SJSA1 (cell line): ENCODE results near the gene RCAN2. TPM values are rescaled to one million over a fixed set of nuclear protein-coding genes. Genes with fewer than 3 reads are reported as not detected.
"Not testable (repeated sequence)": the region's sequence is repeated elsewhere in the genome, so short reads cannot be mapped to it uniquely, and the experiment has no call there.

Source experiments
- DNase-seq, 2 experiments: peaks; one replicate each; pipeline ENCODE4 v3.0.0-alpha.2; 2015 to 2020; ENCODE audit warnings: low spot score in 2 of 2, low read depth in 1 of 2
- H3K27ac ChIP-seq: fragments of 250-450 bp; sonication (Bioruptor Pico); 2 replicates; pipeline ENCODE4 v1.5.1; 2020; ENCODE audit warnings: mild to moderate bottlenecking, moderate library complexity
- H3K27me3 ChIP-seq: fragments of 250-450 bp; sonication (Bioruptor Pico); replicated peaks from 2 replicates; pipeline ENCODE4 v1.5.1; 2020; ENCODE audit warnings: mild to moderate bottlenecking, moderate library complexity
- H3K36me3 ChIP-seq: fragments of 250-450 bp; sonication (Bioruptor Pico); 2 replicates; pipeline ENCODE4 v1.5.1; 2020; ENCODE audit warnings: mild to moderate bottlenecking
- H3K4me1 ChIP-seq: fragments of 250-450 bp; sonication (Bioruptor Pico); replicated peaks from 2 replicates; pipeline ENCODE4 v1.6.1; 2021; ENCODE audit warnings: mild to moderate bottlenecking
- H3K4me3 ChIP-seq: fragments of 250-450 bp; sonication (Bioruptor Pico); 2 replicates; pipeline ENCODE4 v1.5.1; 2020; ENCODE audit warnings: mild to moderate bottlenecking
- H3K9me3 ChIP-seq: fragments of 250-450 bp; sonication (Bioruptor Pico); replicated peaks from 2 replicates; pipeline ENCODE4 v1.5.1; 2020; ENCODE audit warnings: mild to moderate bottlenecking
- total RNA-seq: library from RNA; depleted of rRNA; stranded (reverse); fragments of >200 nt; shearing (Covaris generic); gene quantifications from 2 replicates; pipeline ENCODE4 v1.2.3, GENCODE V29; 2014

Gene RCAN2
- total RNA-seq, 1 experiment from 2014 or later: 20.8 TPM

DNA sequence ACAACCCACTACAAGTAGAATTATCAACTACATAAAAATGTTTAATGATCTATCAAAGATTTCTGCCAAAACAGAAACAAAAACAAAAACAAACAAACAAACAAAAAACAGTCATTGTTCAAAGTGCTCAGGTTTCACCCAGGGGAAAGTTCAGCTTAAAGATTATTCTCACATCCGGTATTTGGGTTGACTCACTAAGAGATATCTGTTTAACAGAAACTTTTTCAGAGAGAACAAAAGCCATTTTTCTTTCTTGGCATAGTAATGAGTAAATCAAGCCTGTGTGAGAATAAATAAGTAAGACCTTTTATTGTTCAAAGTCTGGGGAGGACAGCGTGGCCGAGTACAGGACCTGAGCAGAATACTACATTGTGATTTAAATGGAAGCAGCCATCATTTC, 143.6 kb downstream of the RCAN2 start:
- DNase-seq: peak in 1 of 2 experiments; percentile 11
- no peak overlapping the region for H3K4me3 ChIP-seq
- H3K27ac ChIP-seq: no peak overlapping the region
- H3K36me3 ChIP-seq: no peaks in the 10 kb centered on the region
- no peaks in the 10 kb centered on the region; the same call in 1 of the 2 replicates for H3K4me1 ChIP-seq
- H3K9me3 ChIP-seq: no peaks in the 10 kb centered on the region
- no peaks in the 10 kb centered on the region for H3K27me3 ChIP-seq

DNA sequence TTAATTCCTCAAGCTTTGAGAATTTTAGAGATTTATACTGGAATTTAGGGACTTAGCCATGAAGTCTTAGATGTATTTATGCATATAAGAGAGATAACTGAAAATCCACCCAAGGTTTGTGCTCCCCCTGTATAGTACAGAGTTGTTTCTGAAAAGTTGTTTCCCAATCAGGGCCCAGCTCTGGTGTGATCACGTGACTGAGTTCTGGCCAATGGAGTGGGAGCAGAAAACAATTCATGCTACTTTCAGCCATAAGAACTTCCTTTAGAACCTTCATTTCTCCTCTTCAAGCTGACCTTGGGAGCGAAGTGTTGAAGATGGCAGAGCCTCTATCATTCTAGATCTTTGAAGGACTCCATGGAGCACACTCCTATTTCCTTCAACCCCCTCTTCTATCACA, 151.0 kb downstream of the RCAN2 start:
- Histone ChIP-seq H3K36me3 (no peaks in the 10 kb centered on the region), H3K9me3 (no peaks in the 10 kb centered on the region), H3K27me3 (no peaks in the 10 kb centered on the region), H3K27ac (no peak overlapping the region), H3K4me3 (no peak overlapping the region), H3K4me1 (no peaks in the 10 kb centered on the region)
- DNase-seq: no peak

GRCh38 chr6:46338131-46338530, 153.1 kb downstream of the RCAN2 start:
- H3K36me3 ChIP-seq: no peaks in the 10 kb centered on the region
- H3K4me1 ChIP-seq: no peaks in the 10 kb centered on the region
- H3K9me3 ChIP-seq: no peaks in the 10 kb centered on the region
- H3K4me3 ChIP-seq: no peak overlapping the region
- DNase-seq: no peak
- no peaks in the 10 kb centered on the region for H3K27me3 ChIP-seq
- H3K27ac ChIP-seq: no peak overlapping the region

GRCh38 chr6:46334442-46334841, 156.8 kb downstream of the RCAN2 start:
- no peak overlapping the region for H3K4me3 ChIP-seq
- H3K27ac ChIP-seq: no peak overlapping the region
- no peak for DNase-seq
- H3K4me1 ChIP-seq: no peaks in the 10 kb centered on the region
- no peaks in the 10 kb centered on the region for H3K9me3 ChIP-seq
- H3K27me3 ChIP-seq: no peaks in the 10 kb centered on the region
- H3K36me3 ChIP-seq: no peaks in the 10 kb centered on the region

DNA sequence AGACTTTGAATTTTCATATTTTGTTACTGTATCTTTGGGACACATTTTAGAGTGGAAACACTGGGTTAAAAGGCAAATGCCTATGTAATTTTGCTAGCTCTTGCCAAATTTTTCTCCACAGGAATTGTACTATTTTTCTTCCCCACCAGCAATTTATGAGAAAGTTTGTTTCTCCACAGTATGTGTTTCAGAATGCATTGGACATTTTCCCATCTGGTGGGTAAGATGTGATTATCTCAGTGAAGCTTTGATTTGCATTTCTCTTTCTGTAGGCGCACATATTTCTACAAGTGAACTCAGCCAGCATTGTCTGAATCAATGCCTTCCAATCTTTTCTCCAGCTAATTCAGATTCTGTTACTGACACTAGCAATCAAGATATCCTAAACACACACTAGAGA, 157.8 kb downstream of the RCAN2 start:
- DNase-seq: no peak
- no peak overlapping the region for H3K4me3 ChIP-seq
- no peaks in the 10 kb centered on the region for H3K4me1 ChIP-seq
- no peaks in the 10 kb centered on the region for H3K27me3 ChIP-seq
- no peaks in the 10 kb centered on the region for H3K9me3 ChIP-seq
- no peak overlapping the region for H3K27ac ChIP-seq
- H3K36me3 ChIP-seq: no peaks in the 10 kb centered on the region

- H3K9me3 ChIP-seq, H3K36me3 ChIP-seq, H3K27me3 ChIP-seq, H3K4me3 ChIP-seq, H3K4me1 ChIP-seq, DNase-seq, H3K27ac ChIP-seq: not testable (repeated sequence)
Measured at GRCh38 chr6:46332448-46332847, 158.8 kb downstream of the RCAN2 start.

GRCh38 chr6:46331461-46331860, 159.8 kb downstream of the RCAN2 start:
- Histone ChIP-seq H3K4me1 (no peaks in the 10 kb centered on the region), H3K36me3 (no peaks in the 10 kb centered on the region), H3K9me3 (no peaks in the 10 kb centered on the region), H3K27ac (no peak overlapping the region), H3K27me3 (no peaks in the 10 kb centered on the region), H3K4me3 (no peak overlapping the region)
- DNase-seq: no peak

- Histone ChIP-seq H3K36me3 (no peaks in the 10 kb centered on the region), H3K9me3 (no peaks in the 10 kb centered on the region), H3K4me1 (no peaks in the 10 kb centered on the region; the same call in 1 of the 2 replicates), H3K4me3 (no peak overlapping the region), H3K27me3 (no peaks in the 10 kb centered on the region), H3K27ac (no peak overlapping the region)
- no peak for DNase-seq
Measured at GRCh38 chr6:46329568-46329967, 161.7 kb downstream of the RCAN2 start.

DNA sequence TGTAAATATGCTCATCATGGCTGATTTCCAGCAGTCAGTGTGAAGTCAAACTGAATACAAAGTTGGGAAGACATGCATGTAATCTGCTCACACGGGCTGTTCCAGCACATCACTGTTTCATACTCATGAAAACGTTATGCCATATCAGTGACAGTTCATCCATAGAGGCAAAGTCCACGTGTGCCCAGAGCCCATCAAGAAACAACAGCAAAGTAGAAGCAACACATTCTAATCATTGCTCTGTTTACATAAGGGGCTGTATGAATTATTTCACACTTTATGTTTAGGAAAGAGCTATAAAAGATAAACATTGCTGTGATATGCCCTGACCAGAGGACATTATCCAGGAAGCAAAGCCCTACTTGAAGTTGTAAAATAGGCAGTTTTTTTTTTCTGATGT, 163.5 kb downstream of the RCAN2 start:
- Histone ChIP-seq H3K9me3 (no peaks in the 10 kb centered on the region), H3K4me3 (no peak overlapping the region), H3K27me3 (no peaks in the 10 kb centered on the region), H3K4me1 (no peaks in the 10 kb centered on the region; the same call in 1 of the 2 replicates), H3K27ac (no peak overlapping the region), H3K36me3 (no peaks in the 10 kb centered on the region)
- no peak for DNase-seq

DNA sequence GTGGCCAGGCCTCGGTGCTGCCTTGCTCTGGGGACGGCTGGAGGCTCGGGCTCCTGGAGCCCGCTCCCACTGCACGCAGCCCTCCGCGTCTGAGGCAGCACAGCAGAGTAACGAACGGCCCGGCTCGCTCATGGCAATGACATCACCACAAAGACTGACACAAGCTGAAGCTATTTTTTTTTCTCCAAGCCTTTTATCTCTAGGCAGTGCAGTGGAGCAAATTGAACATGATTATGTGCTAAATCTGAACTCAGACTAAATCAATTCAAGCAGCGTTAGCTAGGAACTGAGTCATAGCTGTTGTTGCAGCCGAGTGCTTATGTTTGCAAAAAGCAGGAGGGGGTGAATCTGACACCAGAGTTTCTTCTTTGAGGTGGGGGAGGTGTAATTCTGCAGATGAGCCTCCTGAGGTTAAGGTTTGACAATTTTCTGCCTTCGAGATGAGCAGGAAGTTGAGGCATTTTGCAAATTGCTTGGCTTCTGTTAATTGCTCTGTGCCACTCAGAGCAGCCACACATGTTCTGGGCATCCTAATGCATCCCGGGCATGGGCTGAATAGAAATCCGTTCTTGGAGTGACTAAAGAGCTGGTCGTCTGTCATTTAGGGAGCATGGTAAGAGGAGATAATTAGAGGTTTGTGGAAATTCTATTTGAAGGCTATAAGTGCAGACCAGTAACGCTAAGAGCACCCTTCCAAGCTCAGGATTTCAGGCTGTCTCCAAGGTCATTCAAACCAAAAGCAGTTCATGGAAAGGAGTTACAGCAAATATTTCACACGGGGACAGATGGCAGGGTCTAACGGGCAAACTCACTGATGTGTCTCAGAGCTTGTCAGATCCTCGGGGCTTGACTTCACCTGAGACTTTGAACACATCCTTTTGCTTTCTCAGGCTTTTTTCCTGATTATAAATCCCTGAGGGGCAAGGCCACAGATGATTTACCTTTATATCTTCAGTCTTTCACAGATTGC, 165.4 kb downstream of the RCAN2 start:
- Histone ChIP-seq H3K4me1 (no peaks in the 10 kb centered on the region; the same call in 1 of the 2 replicates), H3K9me3 (no peaks in the 10 kb centered on the region), H3K4me3 (no peak overlapping the region), H3K27me3 (no peaks in the 10 kb centered on the region), H3K36me3 (no peaks in the 10 kb centered on the region), H3K27ac (no peak overlapping the region)
- no peak for DNase-seq

GRCh38 chr6:46324706-46325105, 166.5 kb downstream of the RCAN2 start:
- Histone ChIP-seq H3K9me3 (no peaks in the 10 kb centered on the region), H3K36me3 (no peaks in the 10 kb centered on the region), H3K4me1 (no peaks in the 10 kb centered on the region; the same call in 1 of the 2 replicates), H3K4me3 (no peak overlapping the region), H3K27ac (no peak overlapping the region), H3K27me3 (no peaks in the 10 kb centered on the region)
- DNase-seq: no peak

- Histone ChIP-seq H3K36me3 (no peaks in the 10 kb centered on the region), H3K27me3 (no peaks in the 10 kb centered on the region), H3K9me3 (no peaks in the 10 kb centered on the region), H3K4me1 (no peaks in the 10 kb centered on the region; the same call in 1 of the 2 replicates), H3K4me3 (no peak overlapping the region), H3K27ac (no peak overlapping the region)
- no peak for DNase-seq
Measured at GRCh38 chr6:46323966-46324622, 167.2 kb downstream of the RCAN2 start.

GRCh38 chr6:46323312-46323965, 167.8 kb downstream of the RCAN2 start:
- Histone ChIP-seq H3K9me3 (no peaks in the 10 kb centered on the region), H3K4me3 (no peak overlapping the region), H3K27me3 (no peaks in the 10 kb centered on the region), H3K27ac (no peak overlapping the region), H3K4me1 (no peaks in the 10 kb centered on the region; the same call in 1 of the 2 replicates), H3K36me3 (no peaks in the 10 kb centered on the region)
- DNase-seq: no peak

- Histone ChIP-seq H3K27ac (no peak overlapping the region), H3K36me3 (no peaks in the 10 kb centered on the region), H3K4me3 (no peak overlapping the region), H3K27me3 (no peaks in the 10 kb centered on the region), H3K9me3 (no peaks in the 10 kb centered on the region), H3K4me1 (no peaks in the 10 kb centered on the region; the same call in 1 of the 2 replicates)
- DNase-seq: no peak
Measured at GRCh38 chr6:46320505-46320904, 170.7 kb downstream of the RCAN2 start.
